Measurements from ENCODE around the gene NAXD. TPM values are rescaled to one million over a fixed set of nuclear protein-coding genes. Genes with fewer than 3 reads are reported as not detected.

The NAXD gene
- total and polyA plus RNA-seq, 2 of the 4 experiments (the other 2 are of a cell fraction) = 10.2 to 27.2 TPM

- in situ Hi-C loops (cut with MboI; ENCODE audit: low sequenced_read_pairs) (no loop called here), dilution Hi-C loops (cut with HindIII; ENCODE audit: low sequenced_read_pairs, unreplicated experiment) (no loop called here), intact Hi-C loops (cut with micrococcal nuclease) (no loop called here)
- no peak overlapping the region for H4K91ac ChIP-seq (ENCODE audit: insufficient read depth, low read depth, low read length)
- H3K4me3 ChIP-seq (ENCODE audit: insufficient read depth, low read depth, low read length) = no peak overlapping the region
- WGBS, 2 experiments (ENCODE audit: extremely low coverage in 2 of 2, insufficient read length in 1 of 2) = 89% methylated on average over 3 of the region's 7 CpGs; no CpG with 5 or more reads in 1 of the 2 experiments
- H4K20me1 ChIP-seq (ENCODE audit: insufficient read depth, low read length) = peaks cover 2% of the 10 kb centered on the region; the same call in 1 of the 2 replicates
- no peaks in the 10 kb centered on the region for H3K27me3 ChIP-seq (ENCODE audit: control insufficient read depth, insufficient read depth, low read length)
- peaks cover 7 to 23% of the 10 kb centered on the region in 2 experiments; a peak in 3 of 4 replicates for H3K79me1 ChIP-seq (ENCODE audit: low read depth in 1 of 2, low read length in 2 of 2)
- ChIA-PET POLR2A (ENCODE audit: unreplicated experiment) (no interaction called here), CTCF (no interaction called here)
- BruUV-seq (replicated peaks) = no TSS peak
- no peak overlapping the region for H3K18ac ChIP-seq (ENCODE audit: low read depth, low read length)
- no peak for TF ChIP-seq CEBPB (IDR thresholded peaks at IDR 0.05; ENCODE audit: low read depth, low read length)
- TF ChIP-seq ELK1 (IDR thresholded peaks at IDR 0.05; ENCODE audit: borderline replicate concordance, low read depth, low read length) = no peak
- TF ChIP-seq RCOR1 (IDR thresholded peaks at IDR 0.05; ENCODE audit: insufficient replicate concordance, low read length) = no peak
- TF ChIP-seq, protein P1, sequence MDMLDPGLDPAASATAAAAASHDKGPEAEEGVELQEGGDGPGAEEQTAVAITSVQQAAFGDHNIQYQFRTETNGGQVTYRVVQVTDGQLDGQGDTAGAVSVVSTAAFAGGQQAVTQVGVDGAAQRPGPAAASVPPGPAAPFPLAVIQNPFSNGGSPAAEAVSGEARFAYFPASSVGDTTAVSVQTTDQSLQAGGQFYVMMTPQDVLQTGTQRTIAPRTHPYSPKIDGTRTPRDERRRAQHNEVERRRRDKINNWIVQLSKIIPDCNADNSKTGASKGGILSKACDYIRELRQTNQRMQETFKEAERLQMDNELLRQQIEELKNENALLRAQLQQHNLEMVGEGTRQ (IDR thresholded peaks at IDR 0.05; ENCODE audit: low read depth, low read length) = no peak
- no peak overlapping the region for H4K5ac ChIP-seq (ENCODE audit: low read depth, low read length)
- no peak overlapping the region for H3K23ac ChIP-seq (ENCODE audit: low read depth, low read length)
- peaks cover 2% of the 10 kb centered on the region; the same call in 1 of the 2 replicates for H3K9me1 ChIP-seq (ENCODE audit: insufficient read depth, low read length)
- no peak overlapping the region for H2BK15ac ChIP-seq (ENCODE audit: low read depth, low read length)
- H2AK5ac ChIP-seq (ENCODE audit: low read depth, low read length) = no peak overlapping the region
- no peak overlapping the region for H3K14ac ChIP-seq (replicated peaks; ENCODE audit: low read depth, low read length)
- H3K56ac ChIP-seq (ENCODE audit: extremely low read depth, insufficient read depth, low read length) = no peak overlapping the region
- ATAC-seq (ENCODE audit: low read depth) = no peak
- H3K27ac ChIP-seq (ENCODE audit: insufficient read depth, low read length) = no peak overlapping the region
- H3K4ac ChIP-seq (ENCODE audit: low read depth, low read length) = no peak overlapping the region
- no peak for DNase-seq
- H3K4me1 ChIP-seq (ENCODE audit: control insufficient read depth, insufficient read depth, low read length) = peaks cover 7% of the 10 kb centered on the region; the same call in 1 of the 2 replicates
- no peak overlapping the region for H2BK5ac ChIP-seq (ENCODE audit: low read depth, low read length, poor library complexity, severe bottlenecking)
- H2AK9ac ChIP-seq (replicated peaks; ENCODE audit: low read depth, low read length, poor library complexity) = no peak overlapping the region
- H2BK20ac ChIP-seq (ENCODE audit: low read depth, low read length) = no peak overlapping the region
- H3K9me3 ChIP-seq (ENCODE audit: control insufficient read depth, insufficient read depth, low read length) = no peaks in the 10 kb centered on the region
- no peak overlapping the region for H3K9ac ChIP-seq (ENCODE audit: low read depth, low read length)
- no peak overlapping the region for H3K4me2 ChIP-seq (ENCODE audit: low read depth, low read length)
- H4K8ac ChIP-seq (ENCODE audit: low read depth in 2 of 2, low read length in 2 of 2) = no peak overlapping the region
- peaks cover 30% of the 10 kb centered on the region for H3K36me3 ChIP-seq (ENCODE audit: control insufficient read depth, insufficient read depth, low read length)
- H2AFZ ChIP-seq (replicated peaks; ENCODE audit: low read length, poor library complexity) = no peak overlapping the region
- H2BK120ac ChIP-seq (ENCODE audit: low read depth, low read length) = no peak overlapping the region
These were observed 34.2 kb downstream of the NAXD start for GRCh38 chr13:110649551-110649950.
